ENCODE data around the gene SIK3.

The SIK3 gene

GRCh38 chr11:116861539-116861938 is 236.7 kb downstream of the SIK3 start:
- CTCF ChIA-PET: interaction anchor here (1.5 to 8.0 kb wide), 4 partner anchors 18 to 237 kb away, joined by 3 to 55 read pairs (median 20); partner anchors contain the start of genes APOA5 and SIK3
- TF ChIP-seq, protein P1, sequence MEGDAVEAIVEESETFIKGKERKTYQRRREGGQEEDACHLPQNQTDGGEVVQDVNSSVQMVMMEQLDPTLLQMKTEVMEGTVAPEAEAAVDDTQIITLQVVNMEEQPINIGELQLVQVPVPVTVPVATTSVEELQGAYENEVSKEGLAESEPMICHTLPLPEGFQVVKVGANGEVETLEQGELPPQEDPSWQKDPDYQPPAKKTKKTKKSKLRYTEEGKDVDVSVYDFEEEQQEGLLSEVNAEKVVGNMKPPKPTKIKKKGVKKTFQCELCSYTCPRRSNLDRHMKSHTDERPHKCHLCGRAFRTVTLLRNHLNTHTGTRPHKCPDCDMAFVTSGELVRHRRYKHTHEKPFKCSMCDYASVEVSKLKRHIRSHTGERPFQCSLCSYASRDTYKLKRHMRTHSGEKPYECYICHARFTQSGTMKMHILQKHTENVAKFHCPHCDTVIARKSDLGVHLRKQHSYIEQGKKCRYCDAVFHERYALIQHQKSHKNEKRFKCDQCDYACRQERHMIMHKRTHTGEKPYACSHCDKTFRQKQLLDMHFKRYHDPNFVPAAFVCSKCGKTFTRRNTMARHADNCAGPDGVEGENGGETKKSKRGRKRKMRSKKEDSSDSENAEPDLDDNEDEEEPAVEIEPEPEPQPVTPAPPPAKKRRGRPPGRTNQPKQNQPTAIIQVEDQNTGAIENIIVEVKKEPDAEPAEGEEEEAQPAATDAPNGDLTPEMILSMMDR (IDR thresholded peaks at IDR 0.05; ENCODE audit: insufficient read depth, low read length, missing control alignments): no peak
- no peak for DNase-seq (ENCODE audit: low read depth, low spot score)
- H3K4me3 ChIP-seq (ENCODE audit: low read depth, low read length): no peak overlapping the region
- POLR2A ChIA-PET: no interaction called here

GRCh38 chr11:116860303-116860702 is 237.9 kb downstream of the SIK3 start:
- no peak for DNase-seq (ENCODE audit: low read depth, low spot score)
- TF ChIP-seq, protein P1 (IDR thresholded peaks at IDR 0.05; ENCODE audit: insufficient read depth, low read length, missing control alignments): no peak
- H3K4me3 ChIP-seq (ENCODE audit: low read depth, low read length): no peak overlapping the region
- POLR2A ChIA-PET: no interaction called here
- CTCF ChIA-PET: interaction anchor here (0.9 to 8.0 kb wide), 5 partner anchors 10 to 246 kb away, joined by 3 to 55 read pairs (median 5); no protein-coding TSS in a partner anchor

GRCh38 chr11:116859175-116859574 is 239.1 kb downstream of the SIK3 start:
- POLR2A ChIA-PET: no interaction called here
- TF ChIP-seq, protein P1 (IDR thresholded peaks at IDR 0.05; ENCODE audit: insufficient read depth, low read length, missing control alignments): no peak
- no peak overlapping the region for H3K4me3 ChIP-seq (ENCODE audit: low read depth, low read length)
- no peak for DNase-seq (ENCODE audit: low read depth, low spot score)
- CTCF ChIA-PET: interaction anchor here (0.8 to 1.8 kb wide), 5 partner anchors 11 to 69 kb away, joined by 3 to 9 read pairs (median 3); partner anchors contain the start of gene APOA5

GRCh38 chr11:116857936-116858335 is 240.3 kb downstream of the SIK3 start:
- POLR2A ChIA-PET: no interaction called here
- CTCF ChIA-PET: interaction anchor here (0.9 to 2.1 kb wide), 5 partner anchors 9 to 249 kb away, joined by 3 to 11 read pairs (median 4); partner anchors contain the start of gene SIK3
- TF ChIP-seq, protein P1 (IDR thresholded peaks at IDR 0.05; ENCODE audit: insufficient read depth, low read length, missing control alignments): no peak
- no peak overlapping the region for H3K4me3 ChIP-seq (ENCODE audit: low read depth, low read length)
- no peak for DNase-seq (ENCODE audit: low read depth, low spot score)

- H3K4me3 ChIP-seq (ENCODE audit: low read depth, low read length): no peak overlapping the region
- ChIA-PET POLR2A (no interaction called here), CTCF (interaction anchor here (0.9 to 2.1 kb wide), 6 partner anchors 9 to 249 kb away, joined by 3 to 11 read pairs (median 4); partner anchors contain the start of genes APOA5 and SIK3)
- no peak for DNase-seq (ENCODE audit: low read depth, low spot score)
- TF ChIP-seq, protein P1 (IDR thresholded peaks at IDR 0.05; ENCODE audit: insufficient read depth, low read length, missing control alignments): no peak
These were observed 240.9 kb downstream of the SIK3 start for GRCh38 chr11:116857316-116857715.

GRCh38 chr11:116856423-116856822 is 241.8 kb downstream of the SIK3 start:
- TF ChIP-seq, protein P1 (IDR thresholded peaks at IDR 0.05; ENCODE audit: insufficient read depth, low read length, missing control alignments): no peak
- ChIA-PET CTCF (interaction anchor here (0.7 to 2.1 kb wide), 9 partner anchors 9 to 249 kb away, joined by 3 to 11 read pairs (median 5); partner anchors contain the start of genes APOA1, APOA5 and SIK3), POLR2A (no interaction called here)
- H3K4me3 ChIP-seq (ENCODE audit: low read depth, low read length): no peak overlapping the region
- DNase-seq (ENCODE audit: low read depth, low spot score): no peak

All from AG04449 (cell line).